HG02623 (cell line): ENCODE measurements around the gene STRN4.
A peak's percentile ranks its signal among the peaks of the same experiment; 100 is the strongest.

Experiments
- ATAC-seq: cut with Tn5 transposase; IDR thresholded peaks from one replicate; pipeline ENCODE4 v1.9.1; 2021; ENCODE audit warnings: moderate library complexity; ENCODE audit not compliant: unreplicated experiment

The STRN4 gene

DNA sequence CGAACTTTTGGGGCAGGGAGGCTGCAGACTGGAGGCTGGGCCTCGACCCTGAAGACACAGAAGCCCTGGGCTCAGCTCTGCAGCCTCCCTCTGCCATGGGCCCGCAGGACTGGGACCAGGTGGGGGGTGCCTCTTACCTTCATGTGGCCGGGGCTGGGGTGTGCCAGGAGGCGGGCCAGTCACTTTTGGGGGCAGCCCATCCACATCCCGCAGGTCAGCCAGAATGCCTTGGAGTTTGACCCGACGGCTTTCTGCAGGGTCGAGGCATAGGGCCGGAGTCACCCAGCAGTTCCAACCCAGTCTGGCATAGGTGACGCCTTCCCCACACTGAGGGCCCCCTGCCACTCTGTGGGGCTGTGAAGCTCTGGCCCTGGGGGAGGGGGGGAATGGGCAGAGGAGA, 18.5 kb downstream of the STRN4 start:
- no peak for ATAC-seq

- no peak for ATAC-seq
Observed at GRCh38 chr19:46726971-46727501, 19.2 kb downstream of the STRN4 start.

DNA sequence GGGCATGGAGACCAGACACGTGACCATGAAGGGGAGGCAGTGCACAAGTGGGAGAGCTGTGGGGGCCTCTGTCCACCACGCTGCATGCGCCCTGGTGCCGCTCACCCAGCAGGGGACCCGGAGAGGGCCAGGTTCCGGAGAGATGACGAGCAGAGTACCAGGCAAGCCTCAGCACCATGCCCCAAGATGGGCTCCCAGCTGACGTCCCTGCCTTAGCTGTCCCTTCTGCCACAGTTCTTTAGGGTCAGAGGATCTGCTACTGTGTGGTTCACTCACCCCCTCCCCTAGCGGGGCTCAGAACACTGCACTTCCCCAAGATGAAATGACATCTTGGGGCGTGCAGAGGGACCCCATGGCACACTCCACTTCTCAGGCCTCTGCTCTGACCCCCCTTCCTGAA, 19.7 kb downstream of the STRN4 start:
- ATAC-seq: no peak

- ATAC-seq: no peak
Observed at GRCh38 chr19:46725859-46726393, 20.3 kb downstream of the STRN4 start.

- ATAC-seq: no peak
Observed at GRCh38 chr19:46725036-46725820, 21.0 kb downstream of the STRN4 start.

GRCh38 chr19:46724468-46724867, 21.8 kb downstream of the STRN4 start:
- ATAC-seq: no peak

DNA sequence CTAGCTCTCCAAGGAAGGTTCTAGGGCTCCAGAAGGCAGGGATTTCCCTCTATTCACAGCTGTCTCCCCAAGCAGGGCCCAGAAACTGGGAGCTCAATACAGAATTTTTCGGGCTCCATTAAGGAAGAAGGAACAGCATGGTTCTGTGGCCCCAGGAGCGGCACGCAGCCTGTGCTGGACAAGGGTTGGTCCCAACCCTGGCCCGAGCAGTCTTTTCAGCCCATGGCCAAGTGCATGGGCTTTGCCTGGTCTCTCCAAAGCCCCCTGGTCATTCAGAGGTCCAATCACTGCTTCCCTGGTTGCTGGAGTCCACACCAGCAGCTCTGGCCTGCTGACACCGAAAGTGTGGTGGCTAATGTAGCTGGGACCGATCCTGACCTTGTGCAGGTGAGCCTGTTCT, 22.8 kb downstream of the STRN4 start:
- no peak for ATAC-seq

GRCh38 chr19:46723023-46723461, 23.2 kb downstream of the STRN4 start:
- no peak for ATAC-seq

GRCh38 chr19:46722421-46723022, 23.7 kb downstream of the STRN4 start:
- no peak for ATAC-seq

GRCh38 chr19:46722004-46722380, 24.3 kb downstream of the STRN4 start:
- no peak for ATAC-seq

DNA sequence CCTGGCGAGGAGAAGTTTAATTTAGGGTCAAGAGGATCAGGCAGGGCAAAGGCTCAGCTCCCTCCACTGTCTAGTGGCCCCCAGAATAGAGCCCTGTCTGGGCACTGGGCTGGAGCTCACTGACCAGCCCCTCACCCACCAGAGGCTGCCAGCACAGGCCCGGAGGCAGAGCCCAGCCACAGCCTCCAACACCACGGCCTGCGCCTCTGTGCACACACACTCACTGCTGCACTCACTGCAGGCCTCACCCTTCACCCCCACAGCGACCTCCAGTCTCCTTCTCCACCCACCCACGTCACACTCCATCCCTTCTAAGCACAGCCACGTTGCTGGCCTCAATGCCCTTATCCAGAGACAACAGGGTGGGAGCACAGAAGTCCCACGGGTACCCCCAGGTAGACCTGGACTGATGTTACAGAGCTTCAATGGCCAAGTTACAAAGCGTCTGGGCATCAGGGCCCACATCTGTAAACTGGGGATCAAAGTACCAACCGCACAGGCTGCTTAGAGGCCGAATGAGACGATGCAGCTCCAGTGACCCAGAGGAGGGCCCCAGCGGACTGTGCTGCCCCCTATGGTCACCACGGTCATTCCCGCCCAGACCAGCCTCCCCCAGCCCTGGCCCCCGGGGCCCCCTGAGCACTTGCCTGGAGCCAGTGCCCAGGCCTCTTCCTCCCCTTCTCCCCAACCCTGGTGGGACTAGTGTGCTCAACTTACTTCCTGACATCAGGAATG, 24.8 kb downstream of the STRN4 start:
- ATAC-seq: no peak

DNA sequence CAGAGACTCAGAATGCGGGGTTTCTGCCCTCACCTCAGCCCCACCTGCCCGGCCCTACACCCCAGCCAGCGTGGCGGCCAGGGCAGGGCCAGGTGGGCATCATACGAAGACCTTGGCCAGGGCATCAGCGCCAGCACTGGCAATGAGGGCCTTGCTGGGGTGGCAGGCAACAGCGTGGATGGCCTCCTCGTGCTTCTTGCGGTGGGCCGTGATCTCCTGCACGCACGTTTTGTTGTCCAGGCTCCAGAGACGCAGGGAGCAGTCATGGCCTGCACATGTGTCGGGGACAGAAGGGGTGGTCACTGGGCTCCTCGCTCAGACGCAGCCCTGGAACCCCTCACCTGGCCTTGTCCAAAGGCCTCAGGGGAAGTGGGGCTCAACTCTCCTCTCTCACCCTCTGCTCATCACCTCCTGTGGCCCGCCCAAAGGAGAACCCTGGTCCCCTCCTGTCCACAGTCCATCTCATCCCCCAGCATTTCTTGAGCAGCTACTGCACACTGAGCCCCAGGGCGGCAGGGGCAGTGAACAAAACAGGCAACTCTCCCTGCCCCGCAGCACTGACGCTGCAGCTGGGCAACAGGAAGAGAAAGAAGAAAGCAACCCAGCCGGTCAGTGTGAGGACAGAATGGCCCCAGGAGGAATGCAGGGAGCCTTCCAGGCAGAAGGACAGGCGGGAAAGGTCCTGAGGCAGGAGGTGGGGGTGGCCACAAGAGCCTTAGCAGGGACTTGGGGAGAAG, 25.6 kb downstream of the STRN4 start:
- ATAC-seq: no peak

GRCh38 chr19:46719629-46720502, 26.4 kb downstream of the STRN4 start:
- no peak for ATAC-seq

DNA sequence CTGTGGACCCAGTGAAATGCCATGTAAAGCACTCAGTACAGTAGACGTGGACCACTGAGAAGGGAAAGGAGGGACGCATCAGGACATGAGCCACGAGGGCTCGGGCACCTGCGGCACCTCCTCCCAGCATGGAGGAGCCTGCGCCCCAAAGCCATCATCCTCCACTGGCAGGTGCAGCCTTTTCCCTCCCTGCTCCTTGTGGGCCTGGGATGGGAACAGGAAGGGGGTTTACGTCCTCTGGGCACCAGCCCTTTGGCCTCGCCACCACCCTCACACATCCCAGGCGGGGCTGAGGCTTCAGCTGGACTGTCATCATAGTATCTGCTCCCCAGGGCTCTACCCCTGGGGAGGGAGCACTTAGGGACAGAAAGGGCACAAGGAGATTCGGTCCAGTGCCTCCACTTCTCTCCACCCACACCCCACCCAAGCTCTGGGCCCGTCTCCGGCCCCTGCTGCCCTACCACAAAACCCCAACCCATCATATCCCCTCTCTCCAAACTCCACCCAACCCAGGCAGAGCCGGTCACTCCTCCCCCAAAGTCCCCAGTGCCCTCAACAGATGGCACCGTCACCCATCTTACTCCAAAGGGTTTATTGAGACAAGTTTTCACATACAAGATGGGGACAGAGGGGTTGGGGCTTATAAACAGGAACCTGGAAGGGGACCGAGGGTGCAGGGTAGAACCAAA, 27.2 kb downstream of the STRN4 start:
- no peak for ATAC-seq

- ATAC-seq: peak; percentile 33
Observed at GRCh38 chr19:46718157-46718933, 27.9 kb downstream of the STRN4 start.

DNA sequence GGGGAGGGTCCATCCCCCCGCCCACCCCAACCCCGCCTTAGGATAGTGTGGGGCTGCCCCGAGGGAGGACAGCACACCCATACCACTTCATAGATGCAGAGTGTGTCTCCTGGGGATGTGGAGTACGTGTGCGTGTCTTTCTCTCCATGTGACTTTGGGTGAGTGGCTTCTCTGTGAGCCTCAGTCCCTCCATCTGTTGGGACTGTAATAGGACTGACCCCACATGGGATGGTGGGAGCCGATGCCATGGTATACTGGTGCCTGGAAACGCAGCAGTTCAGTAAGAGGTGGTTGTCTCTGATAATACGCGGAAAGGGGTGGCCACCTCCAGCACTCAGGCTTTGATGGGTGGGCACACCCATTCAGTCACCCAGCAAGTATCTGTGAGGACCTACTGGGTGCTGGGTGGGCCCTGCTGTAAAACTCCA, 28.5 kb downstream of the STRN4 start:
- no peak for ATAC-seq

DNA sequence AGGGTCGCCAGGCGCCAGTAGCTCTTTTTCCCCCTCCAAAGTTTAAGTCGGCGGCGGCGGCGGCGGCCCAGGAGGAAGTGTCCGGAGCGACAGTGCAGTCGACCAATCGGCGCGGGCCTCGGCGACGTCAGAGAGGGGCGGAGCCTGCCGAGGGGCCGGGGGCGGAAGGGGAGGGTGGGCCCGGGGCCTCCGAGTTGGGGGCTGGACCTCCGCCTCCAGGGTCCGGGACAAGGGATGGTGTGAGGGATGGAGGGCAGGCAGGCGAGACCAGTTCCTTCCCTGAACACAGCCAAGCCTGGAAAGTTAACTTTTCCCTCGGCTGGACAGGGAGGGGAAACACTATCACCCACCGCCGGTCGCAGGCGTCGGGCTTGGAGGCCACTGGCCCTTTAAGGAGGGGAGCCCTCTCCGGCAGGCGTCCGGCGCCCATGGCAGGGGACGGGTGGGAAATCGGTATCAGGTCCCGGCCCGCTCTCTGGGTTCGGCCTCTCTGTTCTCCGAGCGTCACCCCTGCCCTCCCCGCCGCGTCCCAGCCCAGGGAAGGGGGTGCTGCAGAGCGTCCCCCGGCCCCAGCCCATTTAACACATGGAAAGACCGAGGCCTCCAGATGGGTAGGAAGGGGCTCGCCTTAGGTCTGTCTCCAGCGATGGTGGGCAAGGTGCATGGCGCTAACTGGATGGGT, 29.1 kb downstream of the STRN4 start, which contains the start of gene PRKD2:
TSS of gene PRKD2 (minus strand) at position 81 of the 682 bp plus-strand sequence. CDS start 744 bp downstream, outside the sequence.
- ATAC-seq: no peak

DNA sequence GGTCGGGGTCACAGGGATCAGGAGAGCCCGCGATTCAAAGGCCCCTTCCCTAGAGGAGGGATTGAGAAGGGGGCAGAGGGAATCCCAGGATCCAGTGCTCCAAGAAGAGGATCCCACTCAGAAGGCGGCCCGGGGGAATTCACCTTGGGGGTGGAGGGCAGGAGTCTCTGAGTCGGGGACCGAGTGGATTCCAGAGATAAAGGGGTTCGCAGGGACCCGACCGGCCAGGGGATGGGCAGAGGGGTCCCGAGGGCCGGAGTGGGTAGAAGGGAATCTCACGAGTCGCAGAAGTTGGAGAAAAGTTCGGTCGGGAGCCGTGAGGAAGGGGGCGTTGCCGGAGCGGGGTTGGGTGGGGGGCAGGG, 29.6 kb downstream of the STRN4 start:
- ATAC-seq: no peak
